Karpas-422 (cell line): ENCODE measurements around the gene TTLL6. TPM values are rescaled to one million over a fixed set of nuclear protein-coding genes. Genes with fewer than 3 reads are reported as not detected.
"Not testable (repeated sequence)": the region's sequence is repeated elsewhere in the genome, so short reads cannot be mapped to it uniquely, and the experiment has no call there.

Experiments used
- DNase-seq: peaks from one replicate; pipeline ENCODE4 v3.0.0-alpha.2; 2015
- H2AFZ ChIP-seq: fragments of 200-600 bp; sonication (generic); 2 replicates; pipeline ENCODE4 v1.6.1; 2014; ENCODE audit warnings: antibody characterized with exemption, low read length, mixed read lengths
- H3K27ac ChIP-seq: fragments of 200-600 bp; sonication (generic); 2 replicates; pipeline ENCODE4 v1.5.1; 2014; ENCODE audit warnings: mild to moderate bottlenecking, low read length, moderate library complexity
- H3K27me3 ChIP-seq: fragments of 200-600 bp; sonication (generic); 2 replicates; pipeline ENCODE4 v1.6.1; 2014; ENCODE audit warnings: low read length, mixed read lengths
- H3K36me3 ChIP-seq: fragments of 200-600 bp; sonication (generic); 2 replicates; pipeline ENCODE4 v1.6.1; 2014; ENCODE audit warnings: low read length, mixed read lengths; ENCODE audit not compliant: insufficient read depth
- H3K4me1 ChIP-seq: fragments of 200-600 bp; sonication (generic); 2 replicates; pipeline ENCODE4 v1.6.1; 2014; ENCODE audit warnings: mild to moderate bottlenecking, low read length, mixed read lengths
- H3K4me2 ChIP-seq: fragments of 200-600 bp; sonication (generic); 2 replicates; pipeline ENCODE4 v1.6.1; 2014; ENCODE audit warnings: low read length, low read depth, mild to moderate bottlenecking; ENCODE audit not compliant: poor library complexity, severe bottlenecking
- H3K4me3 ChIP-seq: fragments of 200-600 bp; sonication (generic); 2 replicates; pipeline ENCODE4 v1.5.1; 2014; ENCODE audit warnings: mild to moderate bottlenecking, antibody characterized with exemption, low read length, mixed read lengths
- H3K79me2 ChIP-seq: fragments of 200-600 bp; sonication (generic); 2 replicates; pipeline ENCODE4 v1.6.1; 2014; ENCODE audit warnings: mild to moderate bottlenecking, low read length, mixed read lengths
- H3K9ac ChIP-seq: fragments of 200-600 bp; sonication (generic); 2 replicates; pipeline ENCODE4 v1.6.0; 2014; ENCODE audit warnings: low read length
- H3K9me2 ChIP-seq: fragments of 200-600 bp; sonication (generic), shearing (Covaris generic); replicated peaks from 2 replicates; pipeline ENCODE4 v1.6.0; 2014; ENCODE audit warnings: mild to moderate bottlenecking, low read length, moderate library complexity; ENCODE audit not compliant: insufficient read depth
- H3K9me3 ChIP-seq: fragments of 300-700, 200-600 bp; sonication (generic); 2 replicates; pipeline ENCODE4 v1.6.1; 2014; ENCODE audit warnings: low read length, mixed read lengths
- H4K20me1 ChIP-seq: fragments of 200-600 bp; sonication (generic); 2 replicates; pipeline ENCODE4 v1.6.1; 2014; ENCODE audit warnings: mild to moderate bottlenecking, antibody characterized with exemption, low read length, low read depth; ENCODE audit not compliant: insufficient read depth
- total RNA-seq: library from RNA; depleted of rRNA; stranded (reverse); fragments of >200 nt; shearing (Covaris generic); gene quantifications from 2 replicates; pipeline ENCODE4 v1.2.3, GENCODE V29; 2014; ENCODE audit warnings: low replicate concordance

TTLL6 gene
- total RNA-seq, 1 experiment from 2014 or later, result not detected

DNA sequence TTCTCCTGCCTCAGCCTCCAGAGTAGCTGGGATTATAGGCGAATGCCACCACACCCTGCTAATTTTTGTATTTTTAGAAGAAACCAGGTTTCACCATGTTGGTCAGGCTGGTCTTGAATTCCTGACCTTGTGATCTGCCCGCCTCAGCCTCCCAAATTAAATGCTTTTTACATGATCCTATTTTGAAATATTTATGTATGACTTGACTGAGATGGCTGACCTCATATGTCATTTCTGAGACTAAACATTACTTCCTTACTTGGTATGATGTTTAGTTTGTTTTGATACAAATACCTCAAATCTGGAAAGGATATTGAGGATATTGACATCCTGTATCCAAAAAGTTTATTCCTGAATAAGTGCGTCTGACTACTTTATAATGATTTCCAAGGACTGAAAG lies 25.7 kb upstream of the TTLL6 start:
- H3K9ac ChIP-seq, result no peak overlapping the region
- H3K4me1 ChIP-seq, result peaks cover 13% of the 10 kb centered on the region
- no peaks in the 10 kb centered on the region for H4K20me1 ChIP-seq
- H3K36me3 ChIP-seq, result peaks cover 5% of the 10 kb centered on the region; the same call in 1 of the 2 replicates
- no peak overlapping the region for H3K27ac ChIP-seq
- DNase-seq, result no peak
- H2AFZ ChIP-seq, result no peak overlapping the region
- no peaks in the 10 kb centered on the region for H3K79me2 ChIP-seq
- no peak overlapping the region for H3K4me2 ChIP-seq
- H3K4me3 ChIP-seq, result no peak overlapping the region
- no peaks in the 10 kb centered on the region for H3K9me2 ChIP-seq
- no peaks in the 10 kb centered on the region for H3K27me3 ChIP-seq
- H3K9me3 ChIP-seq, result no peaks in the 10 kb centered on the region

DNA sequence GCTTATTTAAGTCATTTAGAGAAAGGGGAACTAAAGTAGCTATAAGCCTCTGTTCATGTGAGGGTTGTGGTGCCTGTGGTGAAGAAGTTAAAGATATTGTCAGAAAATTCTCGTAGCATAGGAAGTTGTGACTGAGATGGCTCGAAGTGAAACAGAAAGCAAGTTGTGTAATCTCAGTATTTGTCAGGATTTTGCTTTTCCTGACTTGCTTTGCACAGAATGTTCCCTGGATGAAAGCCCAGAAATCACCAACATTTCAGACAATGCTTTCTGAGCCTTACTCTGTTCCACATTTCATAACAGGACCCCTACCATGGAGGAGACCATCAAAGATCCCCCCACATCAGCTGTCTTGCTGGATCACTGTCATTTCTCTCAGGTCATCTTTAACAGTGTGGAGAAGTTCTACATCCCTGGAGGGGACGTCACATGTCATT lies 24.4 kb upstream of the TTLL6 start:
- peaks cover 13% of the 10 kb centered on the region for H3K4me1 ChIP-seq
- DNase-seq, result no peak
- H3K36me3 ChIP-seq, result peaks cover 5% of the 10 kb centered on the region; the same call in 1 of the 2 replicates
- H3K4me2 ChIP-seq, result peak overlapping the region; percentile 15
- no peaks in the 10 kb centered on the region for H3K9me3 ChIP-seq
- H4K20me1 ChIP-seq, result no peaks in the 10 kb centered on the region
- no peaks in the 10 kb centered on the region for H3K27me3 ChIP-seq
- H3K4me3 ChIP-seq, result no peak overlapping the region
- H3K9ac ChIP-seq, result peak overlapping the region; percentile 34; the same call in 1 of the 2 replicates
- H3K79me2 ChIP-seq, result no peaks in the 10 kb centered on the region
- H2AFZ ChIP-seq, result no peak overlapping the region
- no peaks in the 10 kb centered on the region for H3K9me2 ChIP-seq
- H3K27ac ChIP-seq, result no peak overlapping the region

GRCh38 chr17:48840441-48840840 lies 23.4 kb upstream of the TTLL6 start:
- Histone ChIP-seq H2AFZ (no peak overlapping the region), H3K36me3 (peaks cover 5% of the 10 kb centered on the region; the same call in 1 of the 2 replicates), H4K20me1 (peaks cover 4% of the 10 kb centered on the region; the same call in 1 of the 2 replicates), H3K4me1 (peaks cover 13% of the 10 kb centered on the region), H3K9me3 (no peaks in the 10 kb centered on the region), H3K9me2 (no peaks in the 10 kb centered on the region), H3K79me2 (no peaks in the 10 kb centered on the region), H3K27ac (no peak overlapping the region), H3K9ac (no peak overlapping the region), H3K4me2 (no peak overlapping the region), H3K4me3 (no peak overlapping the region), H3K27me3 (no peaks in the 10 kb centered on the region)
- no peak for DNase-seq

GRCh38 chr17:48837458-48837857 lies 20.4 kb upstream of the TTLL6 start:
- not testable (repeated sequence) for H3K27me3 ChIP-seq, H3K9ac ChIP-seq, H3K9me3 ChIP-seq, H3K79me2 ChIP-seq, DNase-seq, H2AFZ ChIP-seq, H4K20me1 ChIP-seq, H3K4me2 ChIP-seq, H3K4me3 ChIP-seq, H3K9me2 ChIP-seq, H3K36me3 ChIP-seq, H3K27ac ChIP-seq
- H3K4me1 ChIP-seq, result peaks cover 13% of the 10 kb centered on the region

GRCh38 chr17:48835971-48836370 lies 18.9 kb upstream of the TTLL6 start:
- DNase-seq, result peak; percentile 36
- Histone ChIP-seq H3K27ac (no peak overlapping the region), H2AFZ (no peak overlapping the region), H4K20me1 (peaks cover 7% of the 10 kb centered on the region; the same call in 1 of the 2 replicates), H3K4me1 (peaks cover 11% of the 10 kb centered on the region), H3K4me3 (no peak overlapping the region), H3K4me2 (no peak overlapping the region), H3K36me3 (no peaks in the 10 kb centered on the region), H3K9me2 (no peaks in the 10 kb centered on the region), H3K9ac (no peak overlapping the region), H3K79me2 (no peaks in the 10 kb centered on the region), H3K9me3 (no peaks in the 10 kb centered on the region), H3K27me3 (no peaks in the 10 kb centered on the region)

- no peak overlapping the region for H3K27ac ChIP-seq
- H4K20me1 ChIP-seq, result peaks cover 7% of the 10 kb centered on the region; the same call in 1 of the 2 replicates
- H3K4me1 ChIP-seq, result peaks cover 5% of the 10 kb centered on the region
- no peaks in the 10 kb centered on the region for H3K79me2 ChIP-seq
- H3K9ac ChIP-seq, result no peak overlapping the region
- no peak overlapping the region for H3K4me3 ChIP-seq
- H3K9me3 ChIP-seq, result no peaks in the 10 kb centered on the region
- peak; percentile 14 for DNase-seq
- H3K9me2 ChIP-seq, result no peaks in the 10 kb centered on the region
- no peak overlapping the region for H3K4me2 ChIP-seq
- no peaks in the 10 kb centered on the region for H3K36me3 ChIP-seq
- no peak overlapping the region for H2AFZ ChIP-seq
- H3K27me3 ChIP-seq, result no peaks in the 10 kb centered on the region
Observed at GRCh38 chr17:48834973-48835372, 17.9 kb upstream of the TTLL6 start.

DNA sequence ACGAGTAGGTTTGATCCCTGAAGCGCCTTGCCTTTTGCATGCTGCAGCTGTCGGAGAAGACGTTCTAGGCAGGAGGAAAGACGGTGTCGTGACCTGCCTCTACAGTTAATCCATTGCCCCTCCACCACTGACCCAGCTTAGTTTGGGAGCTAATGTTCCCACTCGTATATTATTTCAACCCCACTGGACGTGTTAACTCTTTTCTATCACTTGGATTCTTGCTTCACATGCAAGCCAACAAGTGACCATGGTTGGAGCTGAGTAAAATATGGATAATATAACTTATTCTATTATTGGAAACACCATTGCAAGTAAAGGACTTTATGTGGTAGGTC lies 14.5 kb upstream of the TTLL6 start:
- Histone ChIP-seq H3K79me2 (no peaks in the 10 kb centered on the region), H3K9me2 (no peaks in the 10 kb centered on the region), H2AFZ (peak overlapping the region; percentile 95; the same call in 1 of the 2 replicates), H3K4me1 (peaks cover 5% of the 10 kb centered on the region), H3K27ac (no peak overlapping the region), H3K36me3 (no peaks in the 10 kb centered on the region), H3K9ac (peak overlapping the region; percentile 82), H3K27me3 (no peaks in the 10 kb centered on the region), H4K20me1 (peaks cover 7% of the 10 kb centered on the region; the same call in 1 of the 2 replicates), H3K4me2 (peak overlapping the region; percentile 80), H3K4me3 (peak overlapping the region; percentile 83), H3K9me3 (no peaks in the 10 kb centered on the region)
- no peak for DNase-seq

DNA sequence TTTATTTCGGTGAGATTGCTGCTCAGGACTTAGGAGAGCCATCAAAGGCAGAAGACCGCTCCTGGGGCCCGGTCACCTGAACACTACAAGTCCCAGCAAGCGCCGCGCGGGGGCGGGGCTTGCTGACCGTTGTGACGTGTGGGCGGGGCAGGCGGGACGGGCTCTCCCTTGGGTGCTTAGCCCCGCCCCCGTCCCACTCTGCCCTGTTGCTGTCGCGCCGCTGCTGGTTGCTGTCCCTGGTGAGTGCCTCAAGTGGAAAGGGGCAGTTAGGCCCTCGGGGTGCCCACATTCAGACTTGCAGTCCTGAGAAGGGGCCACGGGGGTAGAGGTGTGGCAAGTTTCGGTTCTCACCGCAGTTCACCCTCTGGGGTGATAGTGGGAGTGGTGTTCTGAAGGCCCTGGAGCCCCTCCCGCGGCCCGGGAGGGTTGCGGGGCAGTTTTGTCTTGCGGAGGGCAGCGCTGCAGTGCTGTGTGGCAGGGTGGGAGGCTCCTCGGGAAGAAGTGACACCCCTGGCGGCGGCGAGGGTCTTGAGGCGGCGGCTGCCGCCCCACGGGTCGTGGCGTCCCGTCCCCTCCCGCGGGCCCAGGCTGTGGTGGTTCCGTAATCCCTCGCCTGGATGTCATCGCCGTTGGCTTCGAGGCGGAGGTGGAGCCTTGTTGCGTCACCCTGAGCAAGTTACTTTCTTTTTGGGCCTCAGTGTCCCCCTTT lies 14.0 kb upstream of the TTLL6 start, which contains the start of gene CALCOCO2:
Gene CALCOCO2, plus strand, starts transcription at position 196 of the 709 bp plus-strand sequence. CDS start 10,673 bp downstream, outside the sequence.
- no peaks in the 10 kb centered on the region for H3K27me3 ChIP-seq
- H2AFZ ChIP-seq, result peak within 1 kb of the TSS; percentile 95
- peak within 1 kb of the TSS; percentile 83 for H3K4me3 ChIP-seq

More for the DNA sequence above, 14.0 kb upstream of the TTLL6 start, which contains the start of gene CALCOCO2:
- Histone ChIP-seq H3K9me3 (no peaks in the 10 kb centered on the region), H4K20me1 (peaks cover 5% of the 10 kb centered on the region; the same call in 1 of the 2 replicates), H3K4me2 (peak within 1 kb of the TSS; percentile 80), H3K36me3 (no peaks in the 10 kb centered on the region), H3K9me2 (no peaks in the 10 kb centered on the region), H3K79me2 (no peaks in the 10 kb centered on the region), H3K27ac (no peak within 1 kb of the TSS), H3K4me1 (peaks cover 5% of the 10 kb centered on the region), H3K9ac (peak within 1 kb of the TSS; percentile 82)
- DNase-seq, result peak; percentile 96
